Right kidney (tissue), 1 donor: ENCODE results near the gene SLC47A2.
A peak's percentile ranks its signal among the peaks of the same experiment; 100 is the strongest.

Experiments
- DNase-seq: peaks from one replicate; pipeline ENCODE4 v3.0.0-alpha.2; 2016

Gene SLC47A2

DNA sequence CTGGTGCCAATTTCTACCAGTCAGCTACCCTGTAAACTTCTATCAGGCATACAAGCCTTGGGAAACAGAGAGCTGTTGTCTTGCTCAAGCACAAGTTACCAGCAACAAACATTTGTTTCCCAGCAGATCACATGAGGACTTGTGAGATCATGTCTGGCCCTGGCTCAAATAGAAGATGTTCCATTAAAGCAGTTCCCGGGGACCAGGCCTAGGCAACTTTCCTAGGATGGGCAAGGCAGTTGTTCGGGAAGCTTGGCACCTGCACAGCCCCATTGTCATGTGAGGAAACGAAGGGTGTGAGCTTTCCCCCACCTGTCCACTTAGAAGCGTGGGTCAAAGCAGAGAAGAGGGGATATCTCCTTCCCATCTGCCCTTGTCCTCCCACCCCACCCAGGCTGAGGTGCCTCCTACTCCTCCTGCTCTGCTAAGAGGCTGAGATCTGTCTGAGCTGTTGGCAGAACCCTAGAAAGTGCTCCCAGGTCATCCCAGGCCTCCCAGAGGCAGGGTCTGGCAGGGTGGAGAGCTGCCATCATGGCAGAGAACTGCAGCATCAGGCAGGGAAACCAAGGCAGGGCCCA lies 11.2 kb upstream of the SLC47A2 start:
- no peak for DNase-seq

DNA sequence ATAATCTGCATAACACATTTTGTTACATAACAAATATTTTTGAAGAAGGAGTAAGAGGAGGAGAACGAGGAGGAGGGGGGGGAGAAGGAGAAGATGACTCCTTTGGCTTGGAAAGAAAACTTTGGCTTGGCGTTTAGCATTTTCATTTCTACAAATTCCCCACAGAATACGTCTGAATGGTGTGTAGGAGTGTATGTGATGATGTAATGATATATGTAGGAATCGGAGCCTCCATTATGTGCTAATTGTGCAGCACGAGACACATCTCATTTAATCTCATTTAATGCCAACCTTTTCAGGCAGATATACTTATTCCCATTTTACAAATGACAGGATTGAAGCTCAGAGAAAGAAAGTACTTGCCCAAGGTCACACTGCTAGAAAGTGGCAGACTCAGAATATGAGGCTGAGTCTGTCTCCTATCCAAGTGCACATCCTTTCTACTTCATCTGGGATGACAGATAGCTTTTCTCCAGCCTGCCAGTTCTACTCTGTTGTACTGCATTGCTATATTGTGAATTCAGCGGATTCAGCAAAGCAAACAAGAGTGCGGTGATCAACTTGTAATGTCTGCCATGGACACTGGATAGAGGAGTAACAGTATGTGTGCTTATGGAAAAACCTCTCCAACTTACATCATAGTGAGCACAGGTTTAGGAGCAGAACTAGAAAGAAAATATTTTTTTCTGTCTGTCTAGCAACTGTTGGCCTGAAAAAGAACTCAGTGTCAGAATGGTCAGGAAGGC lies 10.4 kb upstream of the SLC47A2 start:
- DNase-seq = no peak

DNA sequence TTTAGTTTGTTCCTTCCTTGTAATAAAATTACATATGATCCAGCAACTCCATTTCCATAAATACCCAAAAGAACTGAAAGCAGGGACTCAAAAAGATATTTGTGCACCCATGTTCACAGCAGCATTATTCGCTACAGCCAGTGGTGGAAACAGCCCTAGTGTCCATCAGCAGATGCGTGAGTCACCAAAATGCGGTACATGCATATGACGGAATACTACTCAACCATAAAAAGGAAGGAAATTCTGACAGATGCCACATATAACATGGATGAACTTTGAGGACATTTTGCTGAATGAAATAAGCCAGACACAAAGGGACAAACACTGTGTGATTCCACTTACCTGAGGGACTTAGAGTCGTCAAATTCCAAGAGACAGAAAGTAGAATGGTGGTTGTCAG lies 9.1 kb upstream of the SLC47A2 start:
- no peak for DNase-seq

DNA sequence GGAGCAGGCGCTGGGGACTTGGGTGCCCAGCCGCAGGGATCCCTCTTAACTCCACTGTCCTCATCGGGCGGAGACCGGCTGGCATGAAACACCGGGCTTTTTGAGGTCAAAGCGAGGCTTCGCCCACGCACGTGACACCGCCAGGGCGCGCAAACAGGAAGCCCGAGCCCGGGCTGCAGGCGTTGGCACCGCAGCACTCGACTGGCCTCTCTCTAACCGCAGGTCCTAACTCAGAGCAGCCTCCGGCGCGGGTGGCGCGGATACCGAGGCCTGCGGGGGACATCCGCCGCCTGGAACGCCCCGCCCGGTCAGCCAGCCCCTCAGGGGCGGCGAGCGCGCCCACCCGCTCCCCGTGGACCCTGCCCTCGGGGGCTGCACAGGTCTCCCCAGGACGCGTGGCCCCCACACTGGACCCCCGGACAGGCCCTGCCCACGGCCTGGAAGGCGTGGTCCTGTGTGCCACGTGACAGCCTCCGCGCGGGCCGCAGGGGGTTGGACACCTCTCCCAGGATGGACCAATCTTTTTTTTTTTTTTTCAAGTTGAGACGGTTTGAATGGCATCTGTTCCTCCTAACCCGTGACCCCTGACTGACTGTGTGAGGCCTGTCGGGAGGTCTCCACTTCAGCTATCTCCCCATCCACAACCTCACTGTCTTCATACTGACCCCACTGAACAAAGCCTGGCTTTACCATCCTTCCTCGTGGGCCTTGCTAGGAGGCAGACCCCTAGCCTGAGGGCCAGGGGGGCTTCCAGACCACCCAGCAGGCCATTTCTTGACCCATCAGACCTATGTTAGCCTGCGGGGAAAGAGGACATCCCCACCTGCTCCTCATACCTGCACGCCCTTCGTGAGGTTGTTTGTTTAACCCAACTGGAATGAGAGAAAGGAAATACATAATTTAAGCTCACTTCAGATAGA lies 8.4 kb upstream of the SLC47A2 start:
- DNase-seq = peak; percentile 51

DNA sequence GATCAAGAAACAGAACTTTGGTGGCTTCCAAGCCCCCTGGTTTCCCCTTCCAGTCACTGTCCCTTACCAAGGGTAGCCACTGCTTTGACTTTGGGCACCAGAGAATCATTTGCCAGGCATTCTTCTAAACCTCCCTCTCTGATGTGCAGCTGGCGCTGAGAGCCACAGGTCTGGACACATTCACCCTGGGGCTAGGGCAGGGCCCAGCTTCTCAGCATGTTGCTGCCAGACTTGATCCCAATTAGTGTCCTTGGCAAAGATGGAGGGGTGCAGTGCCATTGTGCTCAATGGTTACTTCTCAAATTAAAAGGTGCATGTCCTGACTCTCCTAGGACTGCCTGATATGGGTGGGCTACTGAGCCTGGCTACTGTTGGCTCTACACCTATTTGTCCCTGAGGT lies 7.6 kb upstream of the SLC47A2 start:
- DNase-seq = no peak

DNA sequence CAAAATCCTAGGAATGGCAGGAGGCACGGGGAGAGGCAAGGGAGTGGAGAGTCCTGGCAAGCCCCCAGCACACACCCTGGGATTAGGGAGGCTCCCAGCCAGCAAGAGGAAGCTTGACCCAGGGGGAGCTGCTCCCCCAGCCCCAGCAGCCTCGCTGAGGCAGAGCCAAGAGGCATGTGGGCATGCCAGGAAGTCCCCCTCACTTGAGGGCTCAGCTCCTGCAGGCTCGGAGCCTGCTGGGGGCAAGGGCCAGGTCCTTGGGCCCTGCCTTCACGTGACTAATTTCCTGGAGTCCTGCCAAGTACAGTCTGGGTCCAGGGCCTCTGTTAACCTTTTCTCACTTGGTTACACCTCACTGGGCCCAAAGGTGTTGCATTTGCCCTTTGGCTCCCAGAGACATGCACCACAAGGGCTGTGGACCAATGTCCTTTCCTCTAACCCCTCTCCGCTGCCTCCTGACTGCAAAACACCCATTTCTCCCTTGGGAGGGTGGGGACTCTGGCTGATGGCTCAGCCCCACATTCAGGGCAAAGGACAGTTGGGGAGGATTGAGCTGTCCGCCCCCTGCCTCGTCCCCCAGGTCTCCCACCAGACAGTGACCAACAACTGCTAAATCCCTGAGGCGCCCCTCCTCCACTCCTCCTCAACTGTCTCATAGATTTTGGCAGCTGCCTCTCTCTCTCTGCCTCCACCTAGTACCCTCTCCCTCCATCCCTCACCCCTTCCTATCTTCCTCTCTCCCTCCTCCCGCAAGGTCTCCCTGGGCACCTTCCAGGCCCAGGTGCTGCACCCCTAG lies 4.4 kb upstream of the SLC47A2 start:
- DNase-seq = peak; percentile 57

DNA sequence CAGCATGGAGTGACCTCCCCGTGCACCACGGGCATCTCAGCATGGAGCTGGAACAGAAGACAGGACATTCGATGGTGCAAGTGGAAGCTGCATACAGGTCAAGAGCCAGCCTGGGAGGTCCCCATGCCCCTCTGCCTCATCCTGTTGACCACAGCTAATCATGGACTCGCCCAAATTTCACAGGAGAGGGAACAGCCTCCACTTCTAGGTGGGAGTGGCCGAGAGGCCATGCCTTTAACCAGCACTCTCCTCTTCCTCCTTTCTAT lies 3.8 kb upstream of the SLC47A2 start:
- no peak for DNase-seq

DNA sequence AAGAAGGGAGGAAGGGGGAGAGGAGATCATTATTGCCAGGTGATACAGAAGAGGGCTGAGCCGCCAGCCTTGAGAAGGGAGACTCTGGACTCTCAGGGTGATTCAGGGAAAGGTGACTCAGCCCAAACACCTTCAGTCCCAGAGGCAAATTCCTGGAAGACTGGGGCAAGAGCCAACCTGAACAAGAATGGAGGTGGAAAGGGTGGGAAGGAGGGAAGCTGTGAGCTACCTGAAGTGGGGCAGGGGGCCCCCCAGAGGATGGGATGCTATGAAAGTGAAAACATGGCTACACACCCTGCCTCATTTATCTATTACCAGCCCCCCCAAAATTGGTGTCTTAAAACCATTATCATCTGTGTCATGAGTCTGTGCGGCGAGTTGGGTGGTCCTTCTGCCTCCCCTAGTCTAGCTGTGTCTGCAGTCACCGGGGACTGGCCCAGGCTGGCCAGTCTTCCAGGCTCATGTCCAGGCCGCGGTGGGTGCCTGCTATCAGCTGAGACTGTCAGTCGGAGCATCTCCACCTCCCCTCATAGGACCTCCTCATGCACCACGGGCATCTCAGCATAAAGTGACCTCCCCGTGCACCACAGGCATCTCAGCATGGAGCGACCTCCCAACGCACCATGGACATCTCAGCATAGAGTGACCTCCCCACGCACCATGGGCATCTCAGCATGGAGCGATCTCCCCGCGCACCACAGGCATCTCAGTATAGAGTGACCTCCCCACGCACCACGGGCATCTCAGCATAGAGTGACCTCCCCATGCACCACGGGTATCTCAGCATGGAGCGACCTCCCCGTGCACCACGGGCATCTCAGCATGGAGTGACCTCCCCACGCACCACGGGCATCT lies 3.2 kb upstream of the SLC47A2 start:
- DNase-seq = no peak

DNA sequence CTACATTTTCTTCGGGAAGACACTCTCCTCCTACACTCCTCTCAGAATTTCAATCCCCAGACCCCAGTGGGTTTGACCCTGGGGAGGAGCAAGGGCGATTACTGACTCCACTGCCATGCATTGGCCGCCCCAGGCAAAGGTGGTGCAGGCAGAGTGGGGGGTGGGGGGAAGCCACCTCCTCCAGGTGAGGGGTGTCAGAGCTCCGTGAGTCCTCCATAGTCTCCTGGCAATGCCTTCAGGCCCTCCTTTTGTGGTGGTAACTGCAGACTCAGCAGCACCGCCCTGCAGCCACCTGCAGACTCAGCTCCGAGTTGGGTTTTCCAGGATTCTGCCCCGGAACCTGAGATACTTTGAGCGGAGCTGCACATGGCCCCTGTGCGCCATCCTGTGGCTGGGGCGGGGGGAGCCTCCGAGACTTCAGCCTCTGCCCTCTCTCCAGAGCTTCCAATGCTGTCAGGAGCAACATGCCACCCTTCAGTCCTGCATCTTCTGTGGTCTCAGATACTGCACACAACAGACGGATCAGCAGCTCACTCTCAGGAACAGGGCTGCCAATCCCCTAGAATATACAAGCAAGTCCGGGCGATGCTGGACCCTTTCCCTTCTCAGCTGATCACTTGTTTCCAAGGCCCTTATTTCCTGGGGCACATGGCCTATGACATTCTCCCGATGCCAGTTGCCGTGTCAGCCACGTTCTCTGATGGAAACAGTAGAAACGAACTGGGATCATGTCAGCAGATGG lies 2.4 kb upstream of the SLC47A2 start:
- no peak for DNase-seq

DNA sequence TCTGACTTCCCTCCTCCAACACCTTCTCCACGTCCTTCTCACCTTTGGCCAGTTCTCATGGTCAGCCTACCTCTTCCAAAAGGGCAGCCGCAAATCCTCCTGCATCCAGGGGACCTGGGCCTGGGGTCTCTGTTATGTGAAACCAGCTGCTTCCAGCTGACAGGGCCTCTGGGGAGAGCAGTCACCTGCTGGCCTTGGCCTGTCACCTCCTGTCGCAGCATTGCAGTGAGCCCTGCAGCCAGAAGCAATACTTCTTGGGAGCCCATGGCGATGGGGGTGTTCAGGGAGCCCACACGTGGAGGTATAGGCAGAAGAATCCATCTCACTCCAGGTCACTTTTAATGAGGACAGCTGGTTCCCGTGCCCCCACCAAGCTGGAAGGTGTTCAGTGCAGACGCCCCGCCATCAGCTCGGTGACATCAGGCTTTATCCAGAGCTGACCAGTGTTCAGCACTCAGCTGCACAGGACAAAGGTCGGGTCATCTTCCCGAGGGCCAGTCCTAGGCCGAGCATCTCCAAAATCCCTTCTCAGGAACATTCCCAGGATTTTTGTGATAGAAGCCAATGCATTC lies 1.7 kb upstream of the SLC47A2 start:
- no peak for DNase-seq

DNA sequence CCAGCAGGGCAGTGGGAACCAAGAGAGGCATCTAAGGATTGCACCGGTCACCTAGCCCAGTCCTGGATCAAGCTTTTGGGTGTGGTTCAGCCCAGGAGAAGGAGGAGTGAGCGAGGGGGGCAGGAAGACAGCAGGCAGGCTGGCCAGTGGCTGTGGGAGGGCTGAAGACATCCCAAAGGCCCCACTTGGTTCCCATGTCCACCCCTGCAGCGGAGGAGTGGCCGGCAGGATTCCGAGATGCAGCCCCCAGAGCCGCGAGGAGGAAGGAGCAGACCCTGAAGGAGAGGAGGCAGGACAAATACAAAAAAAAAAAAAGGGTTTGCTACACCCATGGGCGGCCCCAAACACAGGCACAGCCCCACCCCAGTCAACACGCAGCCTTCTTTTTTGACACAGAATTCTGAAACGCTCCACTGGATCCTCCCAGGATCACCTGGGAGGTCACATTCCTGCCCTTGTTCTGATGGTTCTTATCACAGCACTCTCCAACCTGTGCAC lies 1.1 kb upstream of the SLC47A2 start:
- DNase-seq = no peak

DNA sequence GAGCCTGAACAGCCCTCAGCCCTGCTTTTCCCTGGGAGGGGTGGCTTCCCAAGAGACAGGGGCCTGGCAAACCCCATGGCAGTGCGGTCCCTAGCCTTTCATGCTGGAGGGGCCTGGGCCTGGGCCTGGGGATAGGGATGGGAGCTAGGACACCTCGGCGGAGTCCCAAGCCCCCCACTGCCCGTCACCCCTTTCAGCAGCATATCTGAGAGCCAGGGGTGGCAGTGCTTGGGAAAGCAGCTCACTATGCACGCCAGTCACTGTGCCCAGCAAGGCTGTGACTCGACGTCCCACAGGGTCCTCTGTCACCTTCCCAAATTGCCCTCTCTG lies 612 bp upstream of the SLC47A2 start:
- no peak for DNase-seq

DNA sequence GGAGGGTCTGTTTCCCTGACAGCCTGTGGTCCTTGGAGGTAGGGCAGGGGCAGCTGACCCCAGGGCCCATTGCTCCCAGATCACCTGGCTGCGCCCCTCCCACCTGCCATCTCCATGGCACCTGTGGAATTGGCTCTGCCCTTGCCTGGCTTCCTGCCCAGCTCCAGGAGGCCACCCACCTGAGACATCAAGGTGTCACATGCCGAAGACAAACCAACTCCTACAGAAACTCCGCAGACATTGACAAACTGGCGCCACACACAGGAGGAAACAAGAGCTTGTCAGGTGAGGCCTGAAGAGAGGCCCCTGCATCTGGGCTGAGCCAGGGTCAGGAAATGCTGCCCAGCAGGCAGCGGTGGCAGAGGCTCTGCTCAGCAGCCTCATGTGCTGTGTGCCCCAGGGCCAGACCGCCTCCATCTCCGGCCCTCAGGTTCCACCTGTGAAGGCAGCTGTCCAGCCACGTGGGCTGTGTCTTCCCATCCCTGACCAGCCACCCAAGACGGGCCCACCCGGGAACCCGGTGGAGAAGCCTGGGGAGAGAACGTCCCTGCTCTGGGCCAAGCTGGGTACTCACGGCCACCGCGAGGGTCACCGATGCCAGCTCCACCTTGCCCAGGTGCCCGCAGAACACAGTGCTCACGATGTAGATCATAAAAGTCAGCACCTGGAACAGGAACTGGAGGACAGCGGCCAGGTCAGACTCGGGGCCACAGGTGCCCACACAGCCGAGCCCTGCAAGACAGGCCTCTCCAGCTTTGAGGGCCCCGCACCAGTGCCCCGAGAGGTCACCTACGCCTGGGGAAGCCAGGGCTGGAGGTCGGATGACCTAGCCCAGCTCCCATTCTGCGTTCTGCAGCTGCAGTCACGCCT lies 1.6 kb downstream of the SLC47A2 start:
- no peak for DNase-seq

DNA sequence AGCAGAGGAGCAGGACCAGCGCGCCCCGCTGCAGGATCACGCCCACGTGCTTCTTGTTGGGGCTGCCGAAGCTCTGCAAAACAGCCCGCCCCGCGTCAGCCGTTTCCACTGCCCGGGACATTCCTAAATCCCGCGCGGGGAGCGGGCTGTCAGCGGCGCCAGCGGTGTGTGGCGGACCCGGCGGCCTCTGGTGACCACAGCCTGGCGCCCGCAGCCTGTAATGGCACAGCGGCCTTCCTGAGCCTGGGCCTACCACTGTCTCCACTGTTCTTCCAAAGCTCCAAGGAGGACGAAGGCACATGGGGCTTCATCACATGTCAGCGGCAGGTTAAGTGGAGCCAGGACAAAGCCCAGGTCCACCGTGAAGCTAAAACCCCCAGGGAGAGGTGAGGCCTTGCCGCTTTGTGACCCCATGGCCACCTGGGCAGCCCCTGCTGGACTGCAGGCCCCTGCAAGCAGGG lies 2.5 kb downstream of the SLC47A2 start:
- DNase-seq = no peak

DNA sequence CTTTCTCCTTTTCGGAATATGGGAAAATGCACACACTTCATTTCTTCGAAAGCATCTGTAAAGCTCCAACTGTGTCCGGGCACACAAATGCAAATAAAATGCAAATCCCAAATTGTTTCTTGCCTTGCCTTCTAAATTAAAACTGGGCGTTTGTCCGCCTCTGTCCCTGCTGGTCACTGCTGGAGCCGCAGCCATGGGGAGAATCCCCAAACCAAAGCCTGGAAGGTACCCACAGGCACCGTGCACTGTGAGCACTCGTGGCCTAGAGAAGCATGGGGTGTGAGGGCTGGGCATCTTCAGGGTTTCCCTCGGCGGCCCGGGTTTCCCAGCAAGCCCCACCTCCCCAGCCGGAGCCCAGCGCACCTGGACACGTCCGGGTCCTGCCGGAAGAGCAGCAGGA lies 2.9 kb downstream of the SLC47A2 start:
- no peak for DNase-seq

DNA sequence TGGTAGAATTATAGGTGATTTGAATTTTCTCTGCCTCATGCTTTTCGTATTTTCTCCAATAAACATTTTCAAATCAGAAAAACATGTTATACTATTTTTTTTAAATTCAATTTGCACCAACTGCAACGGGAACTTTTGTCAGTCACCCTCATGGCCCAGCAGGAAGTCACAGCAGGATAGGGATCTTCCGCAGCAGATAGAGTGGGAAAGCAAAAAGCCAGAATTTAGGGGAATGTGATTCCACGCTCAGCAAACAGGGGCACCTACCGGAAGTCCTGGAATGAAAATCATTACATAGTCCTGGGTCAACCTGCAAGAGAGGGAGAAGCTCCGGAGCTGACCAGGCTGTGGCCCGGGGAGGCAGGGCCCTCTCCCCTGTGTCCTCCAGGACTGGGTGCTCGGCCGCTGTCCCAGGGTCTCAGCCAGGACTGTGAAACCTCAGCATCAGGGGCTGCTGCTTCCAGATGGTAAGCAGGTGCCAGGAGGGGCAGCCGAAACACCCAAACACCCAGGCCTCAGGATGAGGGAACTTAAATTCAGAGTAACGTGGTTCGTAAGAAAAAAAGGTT lies 3.9 kb downstream of the SLC47A2 start:
- DNase-seq = no peak

DNA sequence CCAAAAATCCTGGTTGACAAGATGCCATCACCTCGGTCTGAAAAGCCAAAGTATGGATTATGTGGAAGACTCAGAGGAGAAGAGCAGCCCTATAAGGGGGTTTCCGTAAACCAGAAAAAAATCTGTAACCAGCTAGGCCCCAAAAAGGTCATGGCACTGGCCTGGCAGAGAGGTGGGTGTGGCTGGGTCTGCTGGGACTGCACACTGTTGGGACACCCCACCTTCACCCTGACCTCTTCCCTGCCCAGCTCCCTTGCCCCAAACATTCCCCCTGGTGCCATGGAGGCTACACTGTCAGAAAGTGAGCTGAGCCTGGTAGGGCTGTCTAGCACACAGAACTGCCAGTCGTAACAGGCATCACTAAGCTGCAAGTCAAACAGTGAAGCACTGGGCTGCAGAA lies 6.5 kb downstream of the SLC47A2 start:
- DNase-seq = no peak

DNA sequence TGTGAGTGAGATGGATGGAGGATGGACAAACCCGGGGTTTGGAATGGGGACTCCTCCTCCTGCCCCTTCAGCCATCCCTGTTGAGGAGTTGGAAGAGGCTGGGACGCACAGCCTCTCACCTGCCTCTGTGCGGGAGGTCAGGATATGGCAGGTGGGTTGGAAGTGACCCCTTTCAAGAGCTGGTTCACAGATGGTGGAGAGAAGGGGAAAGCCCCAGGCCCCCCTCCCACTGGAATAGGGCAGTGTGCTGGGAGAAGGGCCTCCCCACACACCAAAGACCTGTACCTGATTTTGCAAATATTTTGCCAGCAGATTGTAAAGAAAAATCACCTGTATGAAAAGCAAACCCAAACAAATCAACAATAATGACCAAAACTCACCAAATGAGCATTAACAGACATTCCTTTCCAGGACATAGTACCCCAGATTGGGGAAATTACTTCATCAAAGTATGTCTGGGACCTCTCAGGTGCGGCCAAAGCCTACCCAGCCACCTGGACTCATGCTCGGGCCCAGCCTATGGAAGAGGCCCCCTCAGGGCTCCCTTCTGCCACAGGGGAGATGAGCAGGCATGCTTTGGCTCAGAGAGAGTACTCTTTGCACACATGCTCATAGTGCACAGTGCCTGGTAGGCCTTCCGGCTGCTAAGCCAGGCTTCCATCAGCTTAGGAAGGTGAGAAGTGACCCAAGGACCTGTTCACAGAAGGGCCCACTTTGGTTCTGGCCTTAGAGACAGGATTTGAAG lies 7.8 kb downstream of the SLC47A2 start:
- no peak for DNase-seq
